Chondrocyte (in vitro differentiated cells): ENCODE results near the gene PTGER2. TPM values are rescaled to one million over a fixed set of nuclear protein-coding genes. Genes with fewer than 3 reads are reported as not detected.

Experiments
- DNase-seq: peaks from one replicate; pipeline ENCODE4 v3.0.0; 2021; ENCODE audit warnings: mixed read lengths, low spot score
- H3K27ac Mint-ChIP-seq: one replicate; pipeline ENCODE4 v1.8.0; 2021; ENCODE audit warnings: mild to moderate bottlenecking, moderate library complexity, mixed read lengths; ENCODE audit not compliant: unreplicated experiment
- H3K27me3 Mint-ChIP-seq: 2 replicates; pipeline ENCODE4 v1.8.0; 2021; ENCODE audit warnings: low read depth, mixed read lengths
- H3K36me3 Mint-ChIP-seq: 2 replicates; pipeline ENCODE4 v1.8.0; 2021; ENCODE audit warnings: low read depth, mixed read lengths
- H3K4me1 Mint-ChIP-seq: 2 replicates; pipeline ENCODE4 v1.8.0; 2021; ENCODE audit warnings: low read depth, mild to moderate bottlenecking, mixed read lengths
- H3K4me3 Mint-ChIP-seq: one replicate; pipeline ENCODE4 v1.8.0; 2021; ENCODE audit warnings: mild to moderate bottlenecking, moderate library complexity, mixed read lengths; ENCODE audit not compliant: unreplicated experiment
- H3K9me3 Mint-ChIP-seq: 2 replicates; pipeline ENCODE4 v1.8.0; 2021; ENCODE audit warnings: low read depth, mixed read lengths
- total RNA-seq: library from RNA; stranded (reverse); gene quantifications from 3 replicates; pipeline ENCODE4 v1.2.1, GENCODE V29; 2021
- TF ChIP-seq, protein P1 (sequence below): fragments of 200-600 bp; sonication (generic); IDR thresholded peaks from 2 replicates; pipeline ENCODE4 v1.5.0; 2021; ENCODE audit warnings: antibody characterized with exemption, mild to moderate bottlenecking, moderate library complexity

Gene PTGER2
- total RNA-seq, 1 donor from 2014 or later, result 2.5 TPM

DNA sequence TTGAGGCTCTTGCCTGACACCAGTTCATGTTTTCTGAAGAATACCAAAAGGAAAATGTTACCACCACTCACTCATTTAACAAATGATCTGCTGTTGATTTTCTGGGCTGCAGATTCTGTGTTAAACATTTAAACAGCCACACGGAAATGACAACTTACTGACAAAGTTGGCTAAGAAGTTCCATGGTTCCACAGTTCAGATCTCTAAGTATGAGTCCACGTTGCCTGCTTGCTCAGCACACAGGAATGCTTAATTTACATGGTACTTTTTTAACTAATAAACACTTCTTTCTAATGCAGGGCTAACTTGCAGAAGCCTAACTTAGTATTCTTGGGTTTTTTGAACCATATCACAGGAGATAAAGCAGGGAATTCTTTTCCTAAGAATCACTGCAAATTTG, 34.7 kb downstream of the PTGER2 start:
- H3K36me3 Mint-ChIP-seq, result no peaks in the 10 kb centered on the region
- no peak for DNase-seq
- no peaks in the 10 kb centered on the region for H3K9me3 Mint-ChIP-seq
- no peak overlapping the region for H3K4me3 Mint-ChIP-seq
- peak overlapping the region; percentile 68 for H3K27ac Mint-ChIP-seq
- TF ChIP-seq, protein P1, sequence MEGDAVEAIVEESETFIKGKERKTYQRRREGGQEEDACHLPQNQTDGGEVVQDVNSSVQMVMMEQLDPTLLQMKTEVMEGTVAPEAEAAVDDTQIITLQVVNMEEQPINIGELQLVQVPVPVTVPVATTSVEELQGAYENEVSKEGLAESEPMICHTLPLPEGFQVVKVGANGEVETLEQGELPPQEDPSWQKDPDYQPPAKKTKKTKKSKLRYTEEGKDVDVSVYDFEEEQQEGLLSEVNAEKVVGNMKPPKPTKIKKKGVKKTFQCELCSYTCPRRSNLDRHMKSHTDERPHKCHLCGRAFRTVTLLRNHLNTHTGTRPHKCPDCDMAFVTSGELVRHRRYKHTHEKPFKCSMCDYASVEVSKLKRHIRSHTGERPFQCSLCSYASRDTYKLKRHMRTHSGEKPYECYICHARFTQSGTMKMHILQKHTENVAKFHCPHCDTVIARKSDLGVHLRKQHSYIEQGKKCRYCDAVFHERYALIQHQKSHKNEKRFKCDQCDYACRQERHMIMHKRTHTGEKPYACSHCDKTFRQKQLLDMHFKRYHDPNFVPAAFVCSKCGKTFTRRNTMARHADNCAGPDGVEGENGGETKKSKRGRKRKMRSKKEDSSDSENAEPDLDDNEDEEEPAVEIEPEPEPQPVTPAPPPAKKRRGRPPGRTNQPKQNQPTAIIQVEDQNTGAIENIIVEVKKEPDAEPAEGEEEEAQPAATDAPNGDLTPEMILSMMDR, result no peak
- H3K27me3 Mint-ChIP-seq, result no peaks in the 10 kb centered on the region
- peaks cover 43% of the 10 kb centered on the region for H3K4me1 Mint-ChIP-seq

DNA sequence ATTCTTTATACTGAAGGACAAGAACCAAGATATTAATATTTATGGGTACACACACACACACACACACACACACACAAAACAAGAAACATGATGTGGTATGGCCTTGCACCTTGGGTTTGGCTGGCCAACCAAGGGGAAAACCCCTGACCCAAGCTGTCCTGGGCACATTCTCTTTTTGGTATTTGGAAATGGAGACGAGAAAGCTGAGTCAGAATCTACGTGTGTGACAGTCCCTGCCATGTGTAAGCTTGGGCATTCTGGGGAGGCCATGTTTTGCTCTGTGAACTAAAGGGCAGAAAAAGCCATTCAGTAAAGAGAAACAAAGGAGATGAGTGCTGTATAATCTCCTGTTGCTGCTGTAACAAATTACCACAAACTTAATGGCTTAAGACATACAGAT, 35.6 kb downstream of the PTGER2 start:
- no peak overlapping the region for H3K4me3 Mint-ChIP-seq
- no peaks in the 10 kb centered on the region for H3K9me3 Mint-ChIP-seq
- H3K27me3 Mint-ChIP-seq, result no peaks in the 10 kb centered on the region
- no peaks in the 10 kb centered on the region for H3K36me3 Mint-ChIP-seq
- H3K27ac Mint-ChIP-seq, result no peak overlapping the region
- no peak for DNase-seq
- H3K4me1 Mint-ChIP-seq, result peaks cover 53% of the 10 kb centered on the region
- TF ChIP-seq, protein P1, result no peak

DNA sequence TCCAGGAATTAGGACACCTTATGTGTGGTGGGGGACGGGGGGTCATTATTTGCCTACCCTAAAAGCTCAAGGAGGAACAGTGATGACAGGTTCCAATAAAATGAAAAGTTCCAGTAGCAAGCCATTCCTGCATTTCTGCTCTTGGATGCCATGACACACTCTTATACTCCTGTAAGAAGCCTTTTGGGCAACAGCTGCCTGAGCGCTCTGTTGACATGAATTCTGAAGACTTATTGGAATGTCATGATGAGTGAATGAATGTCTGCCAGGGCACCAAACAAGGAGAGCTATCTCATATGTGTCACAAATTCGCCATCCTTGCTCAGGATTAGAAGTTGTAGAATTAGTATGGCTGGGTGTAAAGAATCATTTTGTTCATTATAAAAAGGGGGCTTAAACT, 36.3 kb downstream of the PTGER2 start:
- H3K27ac Mint-ChIP-seq, result no peak overlapping the region

DNA sequence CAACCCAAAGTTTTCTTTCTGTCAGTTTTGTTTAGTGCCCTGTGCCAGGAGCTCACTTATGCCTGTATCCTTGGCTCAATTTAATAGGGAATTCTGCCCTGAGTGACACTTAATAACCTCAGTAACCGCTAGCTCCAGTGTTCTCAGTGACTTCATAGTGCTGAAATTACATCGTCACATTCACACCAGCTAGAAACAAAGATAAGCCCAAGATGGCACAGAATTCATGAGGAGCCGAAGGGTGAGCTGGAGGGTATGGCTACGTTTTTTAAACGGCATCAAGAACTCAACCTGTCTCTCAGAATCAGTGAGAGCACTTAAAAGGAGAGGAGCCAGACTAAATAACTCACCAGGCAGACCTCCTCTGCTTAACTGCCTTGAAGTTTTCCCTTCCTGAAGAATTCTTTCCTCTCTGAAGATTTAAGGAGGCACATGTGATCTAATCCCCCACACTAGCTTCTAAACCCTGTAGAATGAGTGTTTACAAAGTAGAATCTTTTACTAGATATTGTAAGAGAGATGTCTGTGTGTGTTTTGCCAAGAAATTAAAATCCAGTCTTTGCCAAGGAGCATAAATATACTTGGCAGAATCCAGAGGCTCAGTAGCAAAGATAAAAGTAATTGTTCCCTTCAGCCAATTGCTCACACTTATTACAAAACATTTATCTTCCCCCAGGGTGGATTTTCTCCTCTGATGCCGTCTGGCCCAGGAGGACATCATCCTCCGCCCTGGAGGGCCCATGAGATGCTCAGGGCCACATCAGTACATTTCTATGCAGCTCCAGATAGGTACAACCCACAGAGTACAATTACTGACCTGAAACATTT, 37.3 kb downstream of the PTGER2 start:
- H3K27ac Mint-ChIP-seq, result peak overlapping the region; percentile 87
- no peak overlapping the region for H3K4me3 Mint-ChIP-seq
- H3K4me1 Mint-ChIP-seq, result peaks cover 68% of the 10 kb centered on the region
- H3K27me3 Mint-ChIP-seq, result no peaks in the 10 kb centered on the region
- H3K9me3 Mint-ChIP-seq, result no peaks in the 10 kb centered on the region
- TF ChIP-seq, protein P1, result no peak
- no peaks in the 10 kb centered on the region for H3K36me3 Mint-ChIP-seq
- DNase-seq, result no peak

More for the DNA sequence above, 36.3 kb downstream of the PTGER2 start:
- Mint-ChIP-seq H3K27me3 (no peaks in the 10 kb centered on the region), H3K36me3 (no peaks in the 10 kb centered on the region), H3K4me3 (no peak overlapping the region), H3K9me3 (no peaks in the 10 kb centered on the region), H3K4me1 (peaks cover 60% of the 10 kb centered on the region)
- DNase-seq, result no peak
- TF ChIP-seq, protein P1, result no peak

DNA sequence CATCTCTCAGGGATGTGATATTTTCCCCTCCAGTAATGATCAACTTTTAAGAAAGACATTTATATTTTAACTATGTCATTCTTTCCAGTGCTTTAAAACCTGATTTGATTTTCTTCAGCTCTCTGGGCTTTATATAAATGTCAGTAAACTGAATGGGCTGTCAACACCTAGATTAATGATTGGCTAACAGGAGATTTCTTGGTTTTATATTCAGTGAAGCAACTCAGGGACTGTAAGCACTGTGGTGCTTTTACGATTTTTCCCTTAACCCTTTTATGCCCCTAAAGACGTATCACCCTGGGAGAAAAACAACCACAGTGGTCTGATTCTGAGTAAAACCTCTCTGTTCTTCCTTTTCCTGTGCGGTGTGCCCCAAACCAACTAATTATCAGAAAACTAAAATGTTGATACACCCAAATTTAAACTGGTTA, 38.0 kb downstream of the PTGER2 start:
- peaks cover 68% of the 10 kb centered on the region for H3K4me1 Mint-ChIP-seq
- H3K27ac Mint-ChIP-seq, result peak overlapping the region; percentile 87
- H3K27me3 Mint-ChIP-seq, result no peaks in the 10 kb centered on the region

More for the DNA sequence above, 38.0 kb downstream of the PTGER2 start:
- Mint-ChIP-seq H3K4me3 (no peak overlapping the region), H3K36me3 (no peaks in the 10 kb centered on the region), H3K9me3 (no peaks in the 10 kb centered on the region)
- TF ChIP-seq, protein P1, result no peak
- no peak for DNase-seq
